Stimulated activated naive B cell treated with anti-CD40 and anti-IgM and Interleukin-4, amounts not matched to agents 10 μg/mL and 1 μg/mL and 100 μg/mL, for 72 hours (primary cell): ENCODE results near the gene DBN1.

Source experiments
- ATAC-seq, 2 donors: fragments of 150-1000 bp; cut with Tn5 transposase; replicated peaks; 2 replicates each; pipeline ENCODE4 v1.10.0; 2021; ENCODE audit warnings: moderate library complexity in 1 of 2
- DNase-seq: peaks from one replicate; pipeline ENCODE4 v3.0.0; 2021
- H3K27ac Mint-ChIP-seq: one replicate; pipeline ENCODE4 v1.8.0; 2022; ENCODE audit warnings: mild to moderate bottlenecking, mixed read lengths
- H3K27me3 Mint-ChIP-seq, 2 donors: one replicate each; pipeline ENCODE4 v1.8.0; 2022; ENCODE audit warnings: mixed read lengths in 2 of 2
- H3K36me3 Mint-ChIP-seq, 2 donors: one replicate each; pipeline ENCODE4 v1.8.0; 2022; ENCODE audit warnings: mixed read lengths in 2 of 2, mild to moderate bottlenecking in 1 of 2
- H3K4me1 Mint-ChIP-seq, 2 donors: one replicate each; pipeline ENCODE4 v1.8.0; 2022; ENCODE audit warnings: mixed read lengths in 2 of 2, mild to moderate bottlenecking in 1 of 2
- H3K4me3 Mint-ChIP-seq, 2 donors: one replicate each; pipeline ENCODE4 v1.8.0; 2022; ENCODE audit warnings: mild to moderate bottlenecking in 2 of 2, mixed read lengths in 2 of 2, moderate library complexity in 1 of 2
- H3K9me3 Mint-ChIP-seq, 2 donors: one replicate each; pipeline ENCODE4 v1.8.0; 2022; ENCODE audit warnings: mixed read lengths in 2 of 2, mild to moderate bottlenecking in 1 of 2

The DBN1 gene

GRCh38 chr5:177445052-177445916 is 28.1 kb downstream of the DBN1 start:
- Mint-ChIP-seq H3K4me3 (peak overlapping the region; percentile 64 to 74), H3K4me1 (peaks cover 41 to 60% of the 10 kb centered on the region in 2 donors), H3K9me3 (no peaks in the 10 kb centered on the region), H3K27ac (peak overlapping the region; percentile 94), H3K36me3 (peaks cover 12 to 15% of the 10 kb centered on the region in 2 donors), H3K27me3 (no peaks in the 10 kb centered on the region)
- ATAC-seq: no peak
- no peak for DNase-seq

- DNase-seq: no peak
- Mint-ChIP-seq H3K27me3 (no peaks in the 10 kb centered on the region), H3K36me3 (peaks cover 18 to 22% of the 10 kb centered on the region in 2 donors), H3K9me3 (no peaks in the 10 kb centered on the region), H3K27ac (peak overlapping the region; percentile 79), H3K4me3 (peak overlapping the region; percentile 3 to 20), H3K4me1 (peaks cover 42 to 54% of the 10 kb centered on the region in 2 donors)
- no peak for ATAC-seq
These were observed 29.1 kb downstream of the DBN1 start for GRCh38 chr5:177444106-177445051.

DNA sequence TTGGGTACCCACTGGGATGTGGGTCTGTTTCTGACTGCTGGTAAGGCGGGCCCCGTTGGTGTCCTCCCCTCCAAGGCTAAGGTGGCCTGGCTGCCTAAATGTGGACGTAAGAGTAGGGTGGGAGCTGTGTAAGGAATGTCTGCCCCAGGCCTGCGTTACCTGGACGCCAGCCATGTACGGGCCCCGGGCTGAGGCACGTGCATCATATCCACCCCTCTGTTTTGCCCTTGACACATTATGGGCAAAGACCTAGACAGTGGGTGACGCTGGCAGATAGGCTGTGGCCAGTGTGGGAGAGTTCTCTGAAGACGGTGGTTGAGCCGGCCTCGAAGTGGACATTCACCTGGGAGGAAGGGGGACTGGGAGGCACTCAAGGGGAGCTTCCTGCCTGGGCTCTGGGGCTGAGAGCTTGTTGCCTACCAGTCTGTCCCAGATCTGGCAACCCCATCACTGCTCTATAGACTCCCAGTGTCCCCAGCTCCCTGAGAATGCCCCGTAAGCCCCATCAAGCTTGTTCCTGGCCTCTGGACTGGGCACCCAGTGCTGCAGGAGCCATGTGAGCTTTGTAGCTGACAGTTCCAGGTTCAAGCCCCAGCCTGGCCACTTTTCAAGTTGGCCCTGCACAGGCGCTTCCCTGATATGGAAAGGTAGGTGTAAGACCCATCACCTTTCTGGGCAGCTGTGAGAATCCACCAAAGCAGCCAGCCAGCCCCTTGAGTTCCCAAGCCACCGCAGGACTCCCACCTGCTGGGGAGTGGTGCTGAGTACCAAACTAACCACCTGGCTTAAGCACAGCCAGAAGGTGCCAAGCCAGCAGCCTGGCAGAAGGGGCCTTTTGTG is 30.1 kb downstream of the DBN1 start:
- no peak overlapping the region for H3K4me3 Mint-ChIP-seq
- DNase-seq (no peak), ATAC-seq (no peak)
- H3K36me3 Mint-ChIP-seq: peaks cover 19 to 24% of the 10 kb centered on the region in 2 donors
- H3K27me3 Mint-ChIP-seq: no peaks in the 10 kb centered on the region
- H3K27ac Mint-ChIP-seq: no peak overlapping the region
- H3K9me3 Mint-ChIP-seq: no peaks in the 10 kb centered on the region
- peaks cover 35 to 45% of the 10 kb centered on the region in 2 donors for H3K4me1 Mint-ChIP-seq

GRCh38 chr5:177442066-177442826 is 31.2 kb downstream of the DBN1 start:
- DNase-seq (no peak), ATAC-seq (no peak)
- H3K27me3 Mint-ChIP-seq: no peaks in the 10 kb centered on the region
- no peak overlapping the region for H3K4me3 Mint-ChIP-seq
- peaks cover 29 to 47% of the 10 kb centered on the region in 2 donors for H3K4me1 Mint-ChIP-seq
- no peaks in the 10 kb centered on the region for H3K9me3 Mint-ChIP-seq
- H3K36me3 Mint-ChIP-seq: peaks cover 29 to 34% of the 10 kb centered on the region in 2 donors
- H3K27ac Mint-ChIP-seq: peak overlapping the region; percentile 47

DNA sequence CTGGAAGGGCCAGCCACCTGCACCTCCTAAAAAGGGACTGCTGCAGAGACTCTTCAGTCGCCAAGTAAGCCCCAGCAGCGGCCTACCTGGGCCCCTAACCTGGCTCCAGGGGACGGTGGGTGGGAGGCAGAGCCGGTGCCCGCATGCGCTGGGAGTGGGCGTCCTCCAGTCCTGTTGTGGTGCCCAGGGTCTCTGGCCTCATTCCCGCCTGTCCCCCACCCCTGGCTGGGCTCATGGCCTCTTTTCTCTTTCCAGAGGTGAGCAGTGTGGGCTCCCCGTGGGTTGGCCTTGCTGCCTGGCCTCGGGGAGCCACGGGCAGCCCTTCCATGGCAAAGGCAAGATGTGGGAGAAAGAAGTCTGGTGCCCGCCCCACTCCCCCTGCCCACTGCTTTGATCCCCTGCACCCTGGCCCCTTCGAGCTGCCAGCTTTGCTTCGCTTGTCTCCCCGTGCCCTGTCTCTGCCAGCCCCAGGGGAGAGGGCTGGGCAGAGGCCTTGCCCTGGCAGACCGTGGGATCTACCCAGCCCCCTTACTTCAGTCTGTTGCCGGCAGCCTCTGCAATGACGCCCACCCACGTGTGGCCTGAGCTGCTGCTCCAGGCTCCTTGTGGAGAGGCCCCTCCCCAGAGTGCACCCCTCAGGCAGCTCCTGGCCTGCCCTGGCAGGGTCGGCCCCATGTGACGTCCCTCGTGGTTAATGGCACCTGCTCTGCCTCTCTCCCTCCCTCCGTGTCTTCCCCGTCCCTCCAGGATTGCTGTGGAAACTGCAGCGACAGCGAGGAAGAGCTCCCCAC is 32.2 kb downstream of the DBN1 start:
- no peaks in the 10 kb centered on the region for H3K9me3 Mint-ChIP-seq
- no peak overlapping the region for H3K4me3 Mint-ChIP-seq
- H3K4me1 Mint-ChIP-seq: peaks cover 30 to 49% of the 10 kb centered on the region in 2 donors
- ATAC-seq: no peak
- no peaks in the 10 kb centered on the region for H3K27me3 Mint-ChIP-seq
- peak overlapping the region; percentile 67 for H3K27ac Mint-ChIP-seq
- DNase-seq: no peak
- peaks cover 36 to 42% of the 10 kb centered on the region in 2 donors for H3K36me3 Mint-ChIP-seq

DNA sequence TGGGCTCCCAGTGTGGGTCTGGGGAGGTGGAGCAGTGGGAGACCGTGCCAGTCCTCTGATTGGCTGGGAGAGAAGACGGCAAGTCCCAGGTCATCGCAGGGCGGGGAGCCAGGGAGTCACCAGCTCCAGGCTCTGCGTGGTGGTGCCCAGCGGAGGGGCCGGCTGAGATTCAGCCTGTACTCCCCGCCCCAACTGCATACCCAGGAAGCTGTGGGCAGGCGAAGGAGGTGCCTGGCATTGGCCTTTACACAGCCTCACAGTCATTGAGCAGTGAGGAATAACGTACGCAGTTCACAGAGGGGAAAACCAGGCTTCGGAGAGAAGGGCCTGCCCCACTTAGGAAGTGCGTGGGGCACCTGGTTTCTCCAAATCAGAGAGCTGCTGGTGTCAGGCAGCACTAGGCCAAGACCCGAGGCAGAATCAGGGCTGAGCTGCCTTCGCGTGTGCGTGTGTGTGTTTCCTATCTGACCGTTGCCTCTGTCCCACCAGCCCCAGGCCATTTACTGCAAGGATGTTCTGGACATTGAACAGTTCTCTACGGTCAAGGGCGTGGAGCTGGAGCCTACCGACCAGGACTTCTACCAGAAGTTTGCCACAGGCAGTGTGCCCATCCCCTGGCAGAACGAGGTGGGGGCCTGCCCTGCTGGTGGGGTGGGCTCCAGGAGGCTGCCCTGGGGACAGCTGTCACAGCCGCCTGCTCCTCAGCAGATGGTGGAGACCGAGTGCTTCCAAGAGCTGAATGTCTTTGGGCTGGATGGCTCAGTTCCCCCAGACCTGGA is 33.0 kb downstream of the DBN1 start:
- DNase-seq (no peak), ATAC-seq (no peak)
- H3K36me3 Mint-ChIP-seq: peaks cover 39 to 45% of the 10 kb centered on the region in 2 donors
- H3K27me3 Mint-ChIP-seq: no peaks in the 10 kb centered on the region
- no peak overlapping the region for H3K4me3 Mint-ChIP-seq
- H3K9me3 Mint-ChIP-seq: no peaks in the 10 kb centered on the region
- H3K4me1 Mint-ChIP-seq: peaks cover 26 to 42% of the 10 kb centered on the region in 2 donors
- peak overlapping the region; percentile 65 for H3K27ac Mint-ChIP-seq

GRCh38 chr5:177439518-177440053 is 33.8 kb downstream of the DBN1 start:
- Mint-ChIP-seq H3K4me1 (peaks cover 21 to 33% of the 10 kb centered on the region in 2 donors), H3K36me3 (peaks cover 42 to 51% of the 10 kb centered on the region in 2 donors), H3K9me3 (no peaks in the 10 kb centered on the region), H3K4me3 (no peak overlapping the region), H3K27me3 (no peaks in the 10 kb centered on the region), H3K27ac (peak overlapping the region; percentile 65)
- ATAC-seq: no peak
- no peak for DNase-seq

- Mint-ChIP-seq H3K27me3 (no peaks in the 10 kb centered on the region), H3K36me3 (peaks cover 44 to 52% of the 10 kb centered on the region in 2 donors), H3K4me3 (no peak overlapping the region), H3K9me3 (no peaks in the 10 kb centered on the region), H3K27ac (no peak overlapping the region), H3K4me1 (peaks cover 14 to 27% of the 10 kb centered on the region in 2 donors)
- ATAC-seq (no peak), DNase-seq (no peak)
These were observed 35.0 kb downstream of the DBN1 start for GRCh38 chr5:177438468-177438867.

GRCh38 chr5:177437623-177438022 is 35.8 kb downstream of the DBN1 start:
- no peaks in the 10 kb centered on the region for H3K9me3 Mint-ChIP-seq
- peaks cover 49 to 58% of the 10 kb centered on the region in 2 donors for H3K36me3 Mint-ChIP-seq
- H3K27ac Mint-ChIP-seq: peak overlapping the region; percentile 31
- H3K4me3 Mint-ChIP-seq: no peak overlapping the region
- H3K27me3 Mint-ChIP-seq: no peaks in the 10 kb centered on the region
- no peak for ATAC-seq
- DNase-seq: no peak
- peaks cover 18 to 36% of the 10 kb centered on the region in 2 donors for H3K4me1 Mint-ChIP-seq

DNA sequence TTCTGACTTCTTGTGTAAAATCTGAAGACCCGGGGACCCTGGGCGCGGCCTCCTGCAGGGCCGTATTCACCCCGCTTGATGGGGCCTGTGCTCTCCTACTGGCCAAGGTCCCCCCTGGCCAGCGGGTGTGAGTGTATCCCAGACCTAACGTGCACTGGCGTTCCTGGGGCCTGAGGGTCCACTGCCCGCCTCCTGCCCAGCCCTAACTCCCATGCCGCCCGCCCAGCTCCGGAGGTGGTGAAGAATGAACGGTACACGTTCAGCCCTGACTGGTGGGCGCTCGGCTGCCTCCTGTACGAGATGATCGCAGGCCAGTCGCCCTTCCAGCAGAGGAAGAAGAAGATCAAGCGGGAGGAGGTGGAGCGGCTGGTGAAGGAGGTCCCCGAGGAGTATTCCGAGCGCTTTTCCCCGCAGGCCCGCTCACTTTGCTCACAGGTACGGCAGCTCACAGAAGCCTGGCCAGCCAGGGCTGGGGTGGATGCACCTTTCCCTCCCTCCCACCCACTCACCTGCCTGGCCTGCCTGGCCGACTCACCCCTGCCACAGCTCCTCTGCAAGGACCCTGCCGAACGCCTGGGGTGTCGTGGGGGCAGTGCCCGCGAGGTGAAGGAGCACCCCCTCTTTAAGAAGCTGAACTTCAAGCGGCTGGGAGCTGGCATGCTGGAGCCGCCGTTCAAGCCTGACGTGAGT is 37.4 kb downstream of the DBN1 start:
- no peak for DNase-seq
- Mint-ChIP-seq H3K9me3 (no peaks in the 10 kb centered on the region), H3K27me3 (no peaks in the 10 kb centered on the region), H3K27ac (peak overlapping the region; percentile 80), H3K36me3 (peaks cover 52 to 57% of the 10 kb centered on the region in 2 donors), H3K4me1 (peaks cover 24 to 45% of the 10 kb centered on the region in 2 donors), H3K4me3 (no peak overlapping the region)
- ATAC-seq: no peak

GRCh38 chr5:177434942-177435738 is 38.3 kb downstream of the DBN1 start:
- Mint-ChIP-seq H3K4me1 (peaks cover 33 to 54% of the 10 kb centered on the region in 2 donors), H3K36me3 (peaks cover 57 to 65% of the 10 kb centered on the region in 2 donors), H3K27ac (peak overlapping the region; percentile 80), H3K4me3 (no peak overlapping the region), H3K27me3 (no peaks in the 10 kb centered on the region), H3K9me3 (no peaks in the 10 kb centered on the region)
- DNase-seq (no peak), ATAC-seq (no peak)
